ENCODE results near the gene CHRNA1. TPM values are rescaled to one million over a fixed set of nuclear protein-coding genes. Genes with fewer than 3 reads are reported as not detected.

The CHRNA1 gene
- total RNA-seq, result 4.2 TPM

DNA sequence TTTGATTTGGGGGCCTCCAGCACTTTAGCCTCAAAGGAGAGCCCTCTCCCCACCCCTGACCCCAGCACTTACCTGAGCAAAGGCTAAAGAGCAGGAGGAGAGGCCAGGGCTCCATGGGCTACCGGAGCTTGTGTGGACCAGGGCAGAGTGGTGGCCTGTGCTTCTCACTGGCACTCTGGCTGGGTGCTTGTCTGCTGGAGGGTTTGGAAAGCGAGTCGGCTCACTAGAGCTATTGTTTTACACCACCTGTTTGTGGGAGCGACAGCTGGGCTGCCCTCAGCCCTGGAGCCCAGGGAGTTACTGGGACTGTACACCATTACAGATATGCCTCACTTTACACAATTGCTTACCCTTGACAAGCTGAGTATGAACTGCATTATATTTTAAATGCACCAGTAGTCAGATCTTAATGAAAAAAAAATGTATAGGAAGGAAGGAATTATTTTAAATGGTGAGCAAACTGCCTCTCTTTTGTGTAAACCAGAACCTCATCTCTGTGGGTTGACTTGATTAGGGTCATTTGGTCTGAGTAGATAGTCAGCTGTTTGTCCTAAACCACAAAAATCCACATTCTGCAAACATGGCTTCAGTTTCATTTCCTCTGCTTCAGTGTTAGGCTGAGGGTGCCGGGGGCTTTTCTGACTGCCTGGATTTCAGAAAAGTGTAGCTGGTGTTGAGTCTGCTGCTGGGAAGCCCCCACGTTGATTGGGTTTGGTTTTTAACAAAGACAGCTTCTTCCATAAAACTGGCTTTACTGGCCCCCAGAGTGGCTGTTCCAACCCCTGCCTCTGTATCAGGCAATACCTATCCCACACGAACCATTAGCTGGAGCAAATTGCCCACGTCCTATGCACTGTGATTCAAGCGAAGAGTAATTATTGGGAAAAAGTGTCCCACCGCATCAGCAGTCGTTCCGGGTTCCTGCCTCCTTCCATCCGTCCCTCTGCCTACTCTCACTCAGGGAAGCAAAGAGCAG, at the start of gene CHRNA1:
CHRNA1 (minus strand) TSS at position 193 of the 976 bp plus-strand sequence; CDS start at position 115, 78 bp downstream.
- no peak for DNase-seq

DNA sequence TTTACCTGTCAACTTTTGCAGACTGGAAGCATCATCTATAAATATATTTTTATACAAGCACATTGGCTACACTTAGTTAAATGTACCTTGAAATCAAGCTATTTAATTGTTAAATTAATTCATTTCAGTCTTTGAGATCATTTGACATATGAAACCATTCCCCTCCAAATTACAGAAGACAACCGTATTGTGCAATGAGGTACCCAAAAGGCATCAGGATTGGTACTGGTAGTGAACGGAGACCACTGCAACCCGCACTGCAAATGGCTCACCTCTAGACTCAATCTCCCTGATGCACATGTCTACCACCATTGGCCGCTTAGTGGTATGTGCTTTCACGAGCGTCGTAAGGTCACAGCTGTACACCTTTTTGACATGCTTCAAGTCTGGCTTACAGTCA, 47.8 kb upstream of the CHRNA1 start:
- DNase-seq, result no peak

DNA sequence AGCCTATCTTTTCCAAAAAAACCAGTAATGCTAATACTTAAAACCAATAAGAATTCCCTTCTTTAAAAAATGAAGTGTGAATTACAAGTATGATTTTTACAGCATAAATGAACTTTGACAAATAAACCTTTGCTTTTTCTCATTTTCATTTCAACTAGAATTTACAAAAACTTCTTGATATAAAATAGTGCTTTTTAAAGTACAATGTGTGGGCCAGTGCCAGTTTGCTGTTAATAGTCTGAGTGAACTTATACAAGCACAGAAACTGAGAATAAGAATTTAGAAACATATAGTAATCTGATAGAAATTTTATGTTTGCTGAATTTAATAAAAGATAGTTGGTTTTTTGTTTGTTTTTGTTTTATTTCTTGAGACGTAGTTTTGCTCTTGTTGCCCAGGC, 43.7 kb upstream of the CHRNA1 start:
- peak; percentile 65 for DNase-seq

DNA sequence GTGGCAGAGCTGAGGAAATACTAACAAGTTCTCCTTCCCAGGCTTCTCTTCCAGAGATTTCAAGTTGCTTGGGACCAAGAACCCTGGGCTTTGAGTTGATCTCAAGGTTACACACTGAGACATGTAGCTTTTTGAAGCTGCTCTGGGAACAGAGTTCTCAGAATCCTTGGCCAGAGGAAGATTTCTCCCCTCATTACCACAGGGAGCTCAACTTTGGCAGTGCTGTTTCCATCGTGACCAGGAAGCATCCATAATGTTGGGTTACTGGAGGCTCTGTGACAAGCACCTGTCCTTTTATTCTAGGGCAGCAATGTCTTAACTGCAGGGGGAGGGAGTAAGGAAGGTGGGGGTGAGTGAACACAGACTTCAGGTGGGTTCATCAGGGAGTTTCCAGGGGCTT, 41.5 kb upstream of the CHRNA1 start:
- no peak for DNase-seq

DNA sequence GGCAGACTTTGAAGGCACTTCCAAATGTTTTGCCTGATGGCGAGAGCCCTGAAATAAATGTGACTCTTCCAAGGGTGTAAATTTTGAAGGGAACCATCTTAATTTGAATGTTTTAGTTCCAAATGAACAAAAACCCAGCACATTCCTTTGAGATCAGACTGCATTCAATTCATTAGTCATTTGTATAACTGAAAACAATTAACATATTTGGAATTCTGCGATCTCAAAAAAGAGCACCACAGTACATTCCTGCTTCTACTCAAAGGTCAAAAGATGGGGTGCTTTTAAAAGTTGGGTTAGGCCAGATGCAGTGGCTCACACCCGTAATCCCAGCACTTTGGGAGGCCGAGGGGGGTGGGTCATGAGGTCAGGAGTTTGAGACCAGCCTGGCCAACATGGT, 38.2 kb upstream of the CHRNA1 start:
- DNase-seq, result no peak

DNA sequence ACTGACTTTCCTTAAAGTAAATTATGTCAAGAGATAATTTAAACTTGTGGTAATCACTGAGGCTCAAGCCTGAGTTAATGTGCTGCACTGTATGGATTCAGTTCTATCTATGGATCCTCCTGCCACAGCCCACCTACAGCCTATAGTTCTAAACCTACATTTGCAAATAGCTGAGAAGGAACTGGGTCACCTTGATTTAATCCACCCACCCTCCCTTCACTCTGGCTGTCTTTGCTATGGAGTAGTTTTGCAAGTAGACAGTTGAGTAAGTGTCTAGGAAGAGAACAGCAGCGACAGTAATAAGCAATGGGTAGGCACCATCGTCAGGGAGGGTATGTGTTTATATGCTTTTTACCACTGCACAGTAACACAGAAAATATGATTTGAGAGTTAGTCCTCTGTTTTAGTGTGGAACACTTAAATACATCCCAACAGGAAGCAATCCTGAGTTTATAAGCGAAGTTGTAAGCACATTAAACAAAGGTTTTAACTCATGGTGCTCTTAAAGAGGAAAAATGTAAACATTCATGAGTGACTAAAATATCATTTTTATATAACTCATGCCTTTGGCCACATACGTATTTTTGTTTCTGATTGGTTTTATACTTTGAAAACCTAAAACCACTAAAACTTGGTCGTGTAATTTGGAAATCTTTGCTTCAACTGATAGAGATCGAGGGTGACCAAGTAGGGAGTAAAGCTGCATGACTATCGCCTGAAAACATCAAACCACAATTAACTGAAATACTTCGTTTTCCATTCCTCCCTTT, 36.3 kb upstream of the CHRNA1 start:
- no peak for DNase-seq

DNA sequence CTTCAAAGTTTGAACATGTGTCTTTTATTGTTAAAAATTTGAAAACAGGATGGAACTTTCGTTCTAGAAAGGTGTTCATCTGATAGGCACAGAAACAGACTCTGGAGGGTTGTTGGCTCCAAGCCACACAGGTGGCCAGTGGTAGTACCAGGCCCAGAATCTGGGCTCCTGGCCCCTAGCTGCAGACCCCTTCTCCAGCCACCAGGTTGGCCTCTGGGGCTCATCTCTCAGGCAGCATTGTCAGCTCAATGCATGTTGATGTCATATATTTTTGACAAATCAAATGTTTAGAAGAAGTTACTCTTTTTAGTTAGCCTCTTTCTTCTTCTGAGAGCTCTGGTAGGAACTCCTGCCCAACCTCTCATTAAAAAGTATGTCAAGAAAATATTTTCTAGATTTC, 34.5 kb upstream of the CHRNA1 start:
- DNase-seq, result no peak

DNA sequence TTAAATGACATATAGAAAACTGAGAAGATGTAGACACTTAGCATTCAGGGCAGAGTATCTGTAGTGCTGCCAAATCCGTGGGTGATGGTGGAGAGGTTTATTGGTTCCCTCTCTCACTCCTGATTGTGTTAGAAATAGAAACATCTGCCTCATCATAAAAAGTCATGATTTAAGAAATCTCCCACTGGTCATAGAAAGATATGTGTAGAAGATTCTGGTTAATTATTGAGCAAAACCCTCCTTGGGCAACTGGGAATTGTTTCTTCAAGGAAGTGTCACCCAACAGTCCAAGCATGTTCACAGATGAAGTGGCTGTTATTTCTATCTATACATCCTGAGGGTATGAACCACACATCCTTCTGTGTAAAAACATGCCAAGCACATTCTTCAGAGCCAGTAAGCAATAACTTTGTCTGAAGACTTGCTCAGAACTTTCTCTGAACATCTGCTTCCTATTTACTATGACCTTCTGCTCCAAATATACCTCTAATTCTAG, 33.6 kb upstream of the CHRNA1 start:
- peak; percentile 38 for DNase-seq

DNA sequence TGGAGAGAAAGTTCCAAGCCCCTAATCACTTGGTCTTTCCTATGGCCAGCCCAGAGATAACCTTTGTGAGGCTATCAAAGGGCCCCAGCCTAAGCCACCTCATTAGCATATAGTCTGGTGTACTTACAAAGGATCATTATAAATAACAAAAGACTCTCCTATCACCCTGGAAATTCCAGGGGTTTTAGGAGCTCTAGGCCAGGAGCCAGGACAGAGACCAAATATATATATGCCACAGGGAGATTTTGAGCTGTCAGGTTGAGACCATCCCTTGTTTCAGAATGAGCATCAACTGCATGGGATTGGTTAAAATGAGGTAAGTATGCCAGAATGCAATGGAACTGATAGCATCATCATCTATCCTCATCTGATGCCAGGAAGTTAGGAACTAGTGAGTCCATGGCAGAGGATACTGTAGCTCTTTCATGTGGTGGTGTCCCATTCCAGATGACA, 32.1 kb upstream of the CHRNA1 start:
- no peak for DNase-seq

DNA sequence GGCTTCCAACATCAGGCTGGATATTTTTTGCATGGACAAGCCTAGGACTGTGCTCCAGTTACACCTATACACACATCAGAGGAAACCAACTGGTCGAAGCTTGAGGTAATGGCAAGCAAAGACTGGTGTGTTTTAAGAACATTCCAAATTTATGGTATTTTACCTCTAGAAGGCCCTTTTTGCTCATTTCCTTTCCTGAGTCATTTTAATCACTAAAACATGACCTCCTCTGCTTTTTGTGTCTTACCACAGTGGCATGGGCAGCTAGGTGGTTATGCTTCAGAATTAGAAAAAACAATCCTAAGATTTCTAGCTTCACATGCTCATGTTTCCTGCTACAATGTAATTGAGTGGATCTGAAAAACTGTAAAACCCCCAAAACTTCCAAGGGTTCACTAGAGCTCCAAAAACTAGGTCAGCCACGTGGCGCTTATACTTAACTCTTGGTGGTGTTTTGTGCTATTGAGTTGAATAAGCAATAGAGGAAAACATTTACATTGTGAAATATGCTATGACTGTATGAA, 30.6 kb upstream of the CHRNA1 start:
- no peak for DNase-seq

DNA sequence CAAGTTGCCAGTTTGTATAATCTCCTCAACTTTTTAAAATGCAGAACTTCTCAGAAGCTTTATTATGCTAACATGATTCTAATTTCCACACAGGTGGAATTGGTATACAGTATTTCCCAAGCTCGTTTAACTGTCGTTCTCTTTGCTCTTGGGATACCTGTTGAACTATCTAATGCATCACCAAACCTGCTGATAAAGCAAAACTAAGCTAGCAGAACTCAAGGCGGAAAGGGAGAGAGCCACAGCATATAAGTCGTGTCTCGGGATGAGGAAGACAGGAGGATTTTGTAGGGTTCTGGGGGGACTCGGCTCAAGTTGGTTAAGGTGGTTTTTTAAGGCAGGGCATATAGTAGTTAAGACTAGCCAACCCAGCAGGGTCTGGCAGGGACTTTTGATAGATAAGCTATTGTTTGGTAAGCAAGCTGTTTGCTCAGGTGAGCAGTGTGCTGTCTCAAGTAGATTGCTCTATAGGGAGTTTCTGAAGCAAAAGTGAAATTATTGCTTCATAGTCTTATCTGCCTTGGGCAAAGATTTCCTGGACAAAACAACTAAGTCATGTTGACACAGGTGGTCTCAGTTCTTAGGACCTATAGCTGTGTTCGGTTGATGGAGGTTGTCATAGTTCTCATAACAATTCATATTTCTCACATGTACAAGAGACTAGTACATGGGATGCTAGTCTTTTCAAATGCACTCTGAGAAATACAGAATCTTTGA, 28.2 kb upstream of the CHRNA1 start:
- no peak for DNase-seq

DNA sequence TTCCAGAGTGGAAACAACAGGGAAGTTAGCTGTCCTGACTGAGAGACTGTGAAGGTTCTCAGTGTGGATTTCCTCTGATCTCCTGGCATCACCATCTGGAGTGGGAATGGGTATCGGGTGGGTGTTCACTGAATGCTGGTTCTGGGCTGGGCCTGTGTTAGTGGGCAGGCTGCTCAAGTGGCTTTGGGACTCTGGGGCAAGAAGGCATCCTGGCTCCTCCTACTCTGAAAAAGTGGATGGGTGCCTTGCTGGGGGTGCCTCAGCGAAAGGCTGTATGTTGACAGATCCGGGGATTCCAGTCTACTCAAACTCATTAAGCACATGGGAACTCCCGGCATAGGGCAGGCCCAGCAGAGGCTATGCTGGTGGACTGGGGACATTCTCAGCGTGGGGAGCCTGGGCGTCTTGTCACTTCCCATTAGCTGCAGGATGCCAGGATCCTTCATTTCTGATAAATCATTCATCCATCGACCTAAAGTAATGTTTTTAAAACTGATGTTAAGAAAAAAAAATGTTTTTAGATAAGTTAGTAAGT, 27.5 kb upstream of the CHRNA1 start:
- DNase-seq, result no peak

DNA sequence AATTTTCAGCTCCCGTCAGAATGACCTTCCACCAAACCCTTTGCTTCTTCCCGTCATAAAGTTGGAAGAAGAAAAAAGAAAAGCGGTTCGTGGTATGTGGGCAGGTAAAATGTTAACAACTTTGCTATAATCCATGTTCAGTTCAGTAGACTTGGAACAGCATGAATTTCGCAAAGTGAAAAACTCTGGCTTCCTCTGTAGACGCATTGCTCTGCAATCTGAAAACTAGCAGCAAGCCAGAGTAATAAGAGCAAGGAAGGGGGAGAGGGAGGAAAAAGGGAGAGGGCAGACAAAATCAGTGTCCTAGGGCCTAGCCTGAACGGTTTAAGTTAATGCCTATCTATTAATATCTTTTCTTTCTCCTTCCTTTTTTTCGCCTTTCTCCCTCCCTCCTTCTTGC, 26.7 kb upstream of the CHRNA1 start:
- no peak for DNase-seq

DNA sequence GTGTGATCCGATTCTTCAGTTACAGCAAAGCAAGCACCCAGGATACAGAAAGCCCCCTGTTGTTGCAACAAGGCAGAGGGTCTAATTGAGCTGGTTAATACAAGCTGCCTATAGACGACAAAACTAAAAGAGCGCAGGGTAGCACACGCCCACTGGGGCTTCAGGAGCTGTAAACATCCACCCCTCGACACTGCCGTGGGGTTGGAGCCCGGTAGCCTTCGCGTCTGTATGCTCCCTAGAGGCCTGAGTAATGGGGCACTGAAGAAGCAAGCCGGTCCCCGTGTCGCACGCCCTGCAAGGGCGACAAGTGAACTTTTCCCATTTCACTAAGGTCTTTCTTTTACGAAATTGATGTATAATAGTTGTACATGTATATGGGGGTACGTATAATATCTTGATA, 24.7 kb upstream of the CHRNA1 start:
- DNase-seq, result no peak

DNA sequence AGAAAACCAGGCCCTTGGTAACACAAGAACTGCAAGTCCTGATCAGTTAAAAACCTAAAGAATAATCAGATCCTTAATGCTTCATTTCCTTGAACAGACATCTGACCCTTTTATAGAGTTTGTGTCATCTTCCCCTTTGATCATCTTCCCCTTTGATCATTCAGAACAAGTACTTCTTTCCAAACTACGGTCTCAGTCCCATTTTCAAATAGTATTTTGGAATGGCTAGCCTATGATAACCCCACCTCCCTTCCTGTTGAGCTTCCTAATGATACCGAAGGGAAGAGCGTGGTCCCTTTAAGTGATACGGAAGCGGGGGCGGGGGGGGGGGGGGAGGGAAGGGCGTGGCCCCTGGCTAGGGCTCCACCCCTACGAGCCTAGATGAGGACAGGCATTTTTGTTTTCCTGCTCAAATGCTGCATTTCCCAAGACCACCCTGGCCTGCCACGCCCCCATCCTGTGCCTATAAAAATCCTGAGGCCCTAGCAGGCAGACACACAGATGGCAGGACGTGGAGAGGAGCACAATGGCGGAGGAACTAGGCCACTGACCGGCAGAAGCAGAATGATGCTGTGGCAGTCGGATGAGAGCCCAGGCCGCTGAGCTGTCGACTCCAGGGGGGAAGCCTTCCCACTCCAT, 24.1 kb upstream of the CHRNA1 start:
- DNase-seq, result peak; percentile 71

DNA sequence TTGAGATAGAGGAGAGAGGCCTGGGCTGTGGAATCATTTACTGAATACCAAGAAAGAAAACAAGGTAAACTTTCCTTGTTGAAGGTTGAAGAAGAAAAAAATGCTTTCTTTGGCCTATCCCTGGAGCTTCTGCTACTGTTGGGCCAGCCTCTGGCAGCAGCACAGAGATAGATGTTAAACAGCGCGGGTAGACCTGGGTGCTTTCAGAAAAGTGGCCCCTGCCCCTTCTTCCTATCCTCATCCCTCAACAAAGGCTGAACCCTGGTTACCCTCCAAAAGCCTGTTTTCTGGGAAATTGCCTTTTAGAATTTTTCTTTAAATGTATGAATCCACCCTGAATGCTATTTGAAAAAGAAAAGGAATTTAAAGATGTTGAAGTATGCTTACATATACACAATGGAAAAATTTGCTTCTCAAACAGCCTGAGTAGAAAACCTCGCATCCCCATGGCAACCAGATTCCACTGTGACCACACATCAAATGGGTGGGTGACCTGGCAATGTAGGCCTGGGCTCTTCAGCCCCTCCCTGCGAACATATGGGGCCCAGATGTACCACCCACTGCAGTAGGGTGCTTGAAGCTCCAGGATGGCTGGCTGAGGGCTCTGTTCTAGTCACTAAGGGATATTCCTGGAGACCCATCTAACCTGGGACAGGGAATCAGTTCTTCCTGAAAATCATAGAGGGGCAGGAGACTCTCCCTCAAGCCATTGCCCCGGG, 23.4 kb upstream of the CHRNA1 start:
- DNase-seq, result peak; percentile 97

DNA sequence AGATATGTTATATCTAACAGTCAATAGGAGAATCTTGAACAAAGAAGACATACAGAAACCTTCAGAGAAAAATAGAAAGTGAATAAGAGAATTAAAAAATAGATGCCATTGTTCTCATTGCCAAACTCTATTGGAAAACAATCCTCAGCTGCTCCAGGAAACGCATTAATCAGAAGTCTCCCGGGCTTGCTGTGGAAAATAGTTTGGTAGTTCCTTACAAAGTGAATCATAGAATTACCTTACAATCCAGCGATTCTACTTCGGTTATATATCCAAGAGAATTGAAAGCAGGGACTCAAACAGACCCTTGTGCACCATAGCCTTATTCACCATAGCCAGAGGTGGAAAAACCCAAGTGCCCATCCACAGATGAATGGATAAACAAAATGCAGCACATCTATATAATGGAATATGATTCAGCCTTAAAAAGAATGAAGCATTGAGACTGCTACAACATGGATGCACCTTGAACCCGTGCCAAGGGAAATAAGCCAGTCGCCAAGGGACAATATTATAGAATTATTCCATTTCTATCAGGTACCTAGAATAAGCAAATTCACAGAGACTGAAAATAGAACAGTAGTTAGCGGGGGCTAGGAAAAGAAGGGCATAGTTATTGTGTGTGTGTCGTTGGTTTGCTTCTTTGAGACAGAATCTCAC, 21.9 kb upstream of the CHRNA1 start:
- peak; percentile 60 for DNase-seq

DNA sequence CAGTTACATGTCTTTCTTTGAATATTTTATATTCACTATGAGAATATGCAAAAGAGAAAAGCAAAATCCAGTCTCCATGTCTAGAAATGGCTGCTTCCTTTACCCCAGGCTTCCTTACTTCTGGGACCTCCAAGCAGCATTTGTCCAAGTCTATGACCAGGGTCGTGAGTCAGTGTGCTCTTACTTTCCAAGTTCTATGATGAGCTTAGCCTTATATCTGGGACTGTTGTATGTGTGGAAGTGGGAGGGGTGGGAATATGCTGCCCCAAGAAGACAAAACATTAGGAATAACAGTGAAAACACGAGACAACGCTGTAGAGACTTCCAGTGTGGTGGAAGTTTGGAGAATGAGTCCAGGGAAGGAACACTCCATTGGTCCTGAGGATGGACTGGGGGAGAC, 21.2 kb upstream of the CHRNA1 start:
- no peak for DNase-seq

DNA sequence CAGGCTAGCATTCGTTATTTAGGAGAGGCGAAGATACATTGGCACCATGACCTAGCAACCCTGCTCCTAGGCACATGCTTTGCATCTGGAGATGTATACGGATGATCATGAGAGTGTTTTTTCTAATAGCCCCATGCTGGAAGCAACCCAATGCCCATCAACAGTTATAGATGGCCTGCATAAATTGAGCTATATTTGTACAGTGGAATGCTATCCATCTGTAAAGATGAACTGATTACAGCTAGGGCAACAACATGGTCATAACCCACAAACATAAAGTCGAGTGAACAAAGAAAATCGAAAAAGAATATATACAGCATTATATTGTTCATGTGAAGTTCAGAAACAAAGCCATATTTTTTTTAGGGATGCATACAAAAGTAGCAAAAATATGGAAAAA, 20.6 kb upstream of the CHRNA1 start:
- DNase-seq, result no peak

DNA sequence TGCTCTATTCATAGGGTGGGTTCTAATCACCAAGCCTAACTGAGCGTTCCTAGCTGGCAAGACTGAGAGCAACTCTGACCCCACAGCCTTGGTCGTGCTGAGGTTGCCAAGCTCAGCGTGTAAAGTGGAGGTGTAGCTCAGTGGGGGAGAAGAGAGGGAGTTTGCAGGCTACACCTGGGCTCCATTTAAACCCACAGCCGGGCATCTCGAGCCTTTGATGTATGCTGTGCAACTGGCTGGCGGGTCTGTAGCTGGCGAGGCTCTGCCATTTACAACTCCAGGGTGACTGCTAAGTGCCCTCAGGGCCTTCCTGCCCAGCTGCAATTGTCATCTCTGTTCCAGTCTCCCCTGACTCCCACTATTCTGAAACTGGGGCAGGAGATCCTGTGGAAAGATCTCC, 20.0 kb upstream of the CHRNA1 start:
- DNase-seq, result no peak

Data from skin of body (tissue), 2 donors.